GM23338 (cell line): ENCODE results near the gene NFS1. TPM values are rescaled to one million over a fixed set of nuclear protein-coding genes. Genes with fewer than 3 reads are reported as not detected.

Experiments
- ATAC-seq: fragments of 200-7000 bp; cut with Tn5 transposase; 3 replicates; pipeline ENCODE4 v1.9.1; 2020
- DNase-seq: peaks from one replicate; pipeline ENCODE4 v3.0.0-alpha.2; 2015; ENCODE audit warnings: low spot score
- H2AFZ ChIP-seq: fragments of 200-600 bp; sonication (generic); 2 replicates; pipeline ENCODE4 v1.8.0; 2016; ENCODE audit warnings: antibody characterized with exemption, mild to moderate bottlenecking, moderate library complexity
- H3F3A ChIP-seq: fragments of 200-600 bp; sonication (generic); replicated peaks from 2 replicates; pipeline ENCODE4 v1.8.0; 2017; ENCODE audit warnings: antibody characterized with exemption, mixed run types, low read depth
- H3K27ac ChIP-seq: fragments of 200-600 bp; sonication (generic); 2 replicates; pipeline ENCODE4 v1.6.1; 2016; ENCODE audit warnings: low read depth
- H3K27me3 ChIP-seq: fragments of 200-600 bp; sonication (generic); 2 replicates; pipeline ENCODE4 v1.8.0; 2016; ENCODE audit warnings: mild to moderate bottlenecking, mixed run types, moderate library complexity; ENCODE audit not compliant: insufficient read depth
- H3K36me3 ChIP-seq: fragments of 200-600 bp; sonication (generic); 2 replicates; pipeline ENCODE4 v1.8.0; 2016; ENCODE audit warnings: mild to moderate bottlenecking; ENCODE audit not compliant: insufficient read depth
- H3K4me1 ChIP-seq: fragments of 200-600 bp; sonication (generic); 2 replicates; pipeline ENCODE4 v1.8.0; 2016; ENCODE audit warnings: mild to moderate bottlenecking, moderate library complexity; ENCODE audit not compliant: insufficient read depth
- H3K4me2 ChIP-seq: fragments of 200-600 bp; sonication (generic); 2 replicates; pipeline ENCODE4 v1.7.1; 2017; ENCODE audit warnings: mixed run types
- H3K4me3 ChIP-seq: fragments of 200-600 bp; sonication (generic); 2 replicates; pipeline ENCODE4 v1.6.1; 2016; ENCODE audit warnings: mixed run types
- H3K79me2 ChIP-seq: fragments of 200-600 bp; sonication (generic); replicated peaks from 2 replicates; pipeline ENCODE4 v1.8.0; 2017; ENCODE audit warnings: mild to moderate bottlenecking; ENCODE audit not compliant: insufficient read depth
- H3K9me2 ChIP-seq: fragments of 200-600 bp; sonication (generic); 2 replicates; pipeline ENCODE4 v1.8.0; 2017; ENCODE audit not compliant: insufficient read depth
- H4K20me1 ChIP-seq: fragments of 200-600 bp; sonication (generic); replicated peaks from 2 replicates; pipeline ENCODE4 v1.8.0; 2017; ENCODE audit warnings: mild to moderate bottlenecking; ENCODE audit not compliant: insufficient read depth
- H3K27ac Mint-ChIP-seq: 2 replicates; pipeline ENCODE4 v1.8.0; 2020; ENCODE audit warnings: inconsistent platforms, mild to moderate bottlenecking, moderate library complexity, mixed read lengths
- H3K27me3 Mint-ChIP-seq: 3 replicates; pipeline ENCODE4 v1.8.0; 2022; ENCODE audit warnings: low read depth, mild to moderate bottlenecking, moderate library complexity, mixed read lengths, inconsistent platforms; ENCODE audit not compliant: insufficient read depth, poor library complexity
- H3K36me3 Mint-ChIP-seq: 3 replicates; pipeline ENCODE4 v1.8.0; 2021; ENCODE audit warnings: low read depth, mild to moderate bottlenecking, inconsistent platforms, moderate library complexity, mixed read lengths
- H3K4me1 Mint-ChIP-seq: 3 replicates; pipeline ENCODE4 v1.8.0; 2020; ENCODE audit warnings: mild to moderate bottlenecking, inconsistent platforms, mixed read lengths
- H3K4me3 Mint-ChIP-seq: 3 replicates; pipeline ENCODE4 v1.8.0; 2021; ENCODE audit warnings: moderate library complexity, mild to moderate bottlenecking, inconsistent platforms, mixed read lengths
- H3K9me3 Mint-ChIP-seq: 3 replicates; pipeline ENCODE4 v1.8.0; 2020; ENCODE audit warnings: moderate library complexity, mild to moderate bottlenecking, inconsistent platforms, mixed read lengths
- CREB1 ChIP-seq: fragments of 250-450 bp; sonication (Bioruptor Pico); IDR thresholded peaks from 2 replicates; pipeline ENCODE4 v1.5.0; 2020; ENCODE audit warnings: low read depth, mild to moderate bottlenecking, moderate library complexity
- EZH2 ChIP-seq: fragments of 200-600 bp; sonication (generic); IDR thresholded peaks from one replicate; pipeline ENCODE4 v1.8.0; 2017; ENCODE audit warnings: antibody characterized with exemption, mild to moderate bottlenecking, low read depth; ENCODE audit not compliant: unreplicated experiment
- EZH2phosphoT487 ChIP-seq: fragments of 200-600 bp; sonication (generic); IDR thresholded peaks from one replicate; pipeline ENCODE4 v1.8.1; 2018; ENCODE audit warnings: antibody characterized with exemption; ENCODE audit not compliant: unreplicated experiment
- JUNB ChIP-seq: IDR thresholded peaks from one replicate; pipeline ENCODE4 v1.6.1; 2016; ENCODE audit warnings: antibody characterized with exemption; ENCODE audit not compliant: unreplicated experiment
- NANOG ChIP-seq: IDR thresholded peaks from 2 replicates; pipeline ENCODE4 v1.6.1; 2016; ENCODE audit warnings: antibody characterized with exemption, borderline replicate concordance
- POLR2AphosphoS5 ChIP-seq: IDR thresholded peaks from 2 replicates; pipeline ENCODE4 v1.6.1; 2016; ENCODE audit warnings: antibody characterized with exemption, low read depth
- STAT1 ChIP-seq: IDR thresholded peaks from one replicate; pipeline ENCODE4 v1.6.1; 2016; ENCODE audit warnings: antibody characterized with exemption; ENCODE audit not compliant: unreplicated experiment
- ZNF114 ChIP-seq: fragments of 250-450 bp; sonication (Bioruptor Pico); IDR thresholded peaks from 2 replicates; pipeline ENCODE4 v1.5.0; 2020; ENCODE audit warnings: mild to moderate bottlenecking, moderate library complexity
- ZNF331 ChIP-seq: fragments of 250-450 bp; sonication (Bioruptor Pico); IDR thresholded peaks from 2 replicates; pipeline ENCODE4 v1.5.0; 2020; ENCODE audit warnings: low read depth, mild to moderate bottlenecking, moderate library complexity
- polyA plus RNA-seq: library from polyadenylated mRNA; unstranded; fragments of >200 nt; fragmentation: Nextera tagmentation; extraction: Ambion mirVana; gene quantifications from 2 replicates; pipeline ENCODE4 v1.2.1, GENCODE V29; 2016
- total RNA-seq: library from RNA; depleted of rRNA; stranded (reverse); fragments of >200 nt; shearing (Covaris generic); gene quantifications from 2 replicates; pipeline ENCODE4 v1.2.3, GENCODE V29; 2014
- TF ChIP-seq, protein P1 (sequence below): fragments of 250-450 bp; sonication (Bioruptor Pico); IDR thresholded peaks from 2 replicates; pipeline ENCODE4 v1.5.0; 2020; ENCODE audit warnings: mild to moderate bottlenecking, moderate library complexity
- TF ChIP-seq, protein P2 (sequence below), 2 experiments: fragments of 200-600 bp in 1 of 2; sonication (generic) in 1 of 2; conservative IDR thresholded peaks; 2 replicates each; pipeline versions ENCODE4 v1.5.1 to v1.6.1; 2016 to 2017; ENCODE audit warnings: antibody characterized with exemption in 2 of 2, low read depth in 2 of 2, mild to moderate bottlenecking in 2 of 2, moderate library complexity in 1 of 2
- TF ChIP-seq, protein P3 (sequence below): IDR thresholded peaks from 2 replicates; pipeline ENCODE4 v1.6.1; 2016; ENCODE audit warnings: antibody characterized with exemption
- TF ChIP-seq, protein P4 (sequence below): IDR thresholded peaks from one replicate; pipeline ENCODE4 v1.6.1; 2018; ENCODE audit warnings: antibody characterized with exemption; ENCODE audit not compliant: unreplicated experiment

The NFS1 gene
- total and polyA plus RNA-seq, 2 experiments from 2014 or later = 22.8 to 35.7 TPM

DNA sequence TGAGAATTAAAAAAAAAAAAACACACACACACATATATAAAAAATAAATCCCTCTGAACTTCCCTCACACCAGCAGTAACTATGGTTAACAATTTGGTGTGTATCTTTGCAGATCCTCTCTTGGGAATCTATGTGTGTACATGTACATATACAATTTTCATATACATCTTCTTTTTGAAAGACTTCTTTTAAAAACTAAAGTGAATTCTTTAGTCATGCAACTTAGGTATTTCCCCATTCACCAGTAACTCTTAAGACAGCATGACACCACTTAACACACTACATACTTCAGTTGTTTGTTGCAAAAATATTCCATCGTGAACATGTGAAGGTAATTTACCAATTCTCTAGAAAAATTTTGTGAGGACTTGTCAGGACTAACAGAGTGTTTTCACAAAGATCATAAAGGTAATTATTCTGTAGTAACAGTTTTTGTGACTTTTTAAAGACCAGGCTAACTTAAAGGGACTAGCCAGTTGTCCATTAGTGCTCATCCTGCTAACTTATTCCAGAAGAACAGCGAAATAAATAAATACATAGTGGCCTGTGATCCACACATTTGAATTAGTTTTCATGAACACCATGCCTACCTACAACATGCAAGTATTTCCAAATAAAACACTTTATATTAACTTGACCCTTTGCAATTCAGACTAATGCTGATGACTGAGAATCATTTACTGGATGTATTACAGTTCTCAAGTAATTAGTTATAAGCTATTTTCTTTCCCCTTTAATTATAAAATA, 30.9 kb upstream of the NFS1 start:
- H3K4me1 Mint-ChIP-seq = no peaks in the 10 kb centered on the region; the same call in 1 of the 3 replicates
- Histone ChIP-seq H3K27ac (no peak overlapping the region), H3K79me2 (peaks cover 100% of the 10 kb centered on the region), H2AFZ (no peak overlapping the region), H3K36me3 (peaks cover 100% of the 10 kb centered on the region), H3K9me2 (no peaks in the 10 kb centered on the region), H3K4me2 (no peak overlapping the region), H3K4me3 (no peak overlapping the region), H4K20me1 (peaks cover 72% of the 10 kb centered on the region), H3K4me1 (no peaks in the 10 kb centered on the region), H3F3A (peaks cover 13% of the 10 kb centered on the region), H3K27me3 (no peaks in the 10 kb centered on the region)
- TF ChIP-seq, protein P1, sequence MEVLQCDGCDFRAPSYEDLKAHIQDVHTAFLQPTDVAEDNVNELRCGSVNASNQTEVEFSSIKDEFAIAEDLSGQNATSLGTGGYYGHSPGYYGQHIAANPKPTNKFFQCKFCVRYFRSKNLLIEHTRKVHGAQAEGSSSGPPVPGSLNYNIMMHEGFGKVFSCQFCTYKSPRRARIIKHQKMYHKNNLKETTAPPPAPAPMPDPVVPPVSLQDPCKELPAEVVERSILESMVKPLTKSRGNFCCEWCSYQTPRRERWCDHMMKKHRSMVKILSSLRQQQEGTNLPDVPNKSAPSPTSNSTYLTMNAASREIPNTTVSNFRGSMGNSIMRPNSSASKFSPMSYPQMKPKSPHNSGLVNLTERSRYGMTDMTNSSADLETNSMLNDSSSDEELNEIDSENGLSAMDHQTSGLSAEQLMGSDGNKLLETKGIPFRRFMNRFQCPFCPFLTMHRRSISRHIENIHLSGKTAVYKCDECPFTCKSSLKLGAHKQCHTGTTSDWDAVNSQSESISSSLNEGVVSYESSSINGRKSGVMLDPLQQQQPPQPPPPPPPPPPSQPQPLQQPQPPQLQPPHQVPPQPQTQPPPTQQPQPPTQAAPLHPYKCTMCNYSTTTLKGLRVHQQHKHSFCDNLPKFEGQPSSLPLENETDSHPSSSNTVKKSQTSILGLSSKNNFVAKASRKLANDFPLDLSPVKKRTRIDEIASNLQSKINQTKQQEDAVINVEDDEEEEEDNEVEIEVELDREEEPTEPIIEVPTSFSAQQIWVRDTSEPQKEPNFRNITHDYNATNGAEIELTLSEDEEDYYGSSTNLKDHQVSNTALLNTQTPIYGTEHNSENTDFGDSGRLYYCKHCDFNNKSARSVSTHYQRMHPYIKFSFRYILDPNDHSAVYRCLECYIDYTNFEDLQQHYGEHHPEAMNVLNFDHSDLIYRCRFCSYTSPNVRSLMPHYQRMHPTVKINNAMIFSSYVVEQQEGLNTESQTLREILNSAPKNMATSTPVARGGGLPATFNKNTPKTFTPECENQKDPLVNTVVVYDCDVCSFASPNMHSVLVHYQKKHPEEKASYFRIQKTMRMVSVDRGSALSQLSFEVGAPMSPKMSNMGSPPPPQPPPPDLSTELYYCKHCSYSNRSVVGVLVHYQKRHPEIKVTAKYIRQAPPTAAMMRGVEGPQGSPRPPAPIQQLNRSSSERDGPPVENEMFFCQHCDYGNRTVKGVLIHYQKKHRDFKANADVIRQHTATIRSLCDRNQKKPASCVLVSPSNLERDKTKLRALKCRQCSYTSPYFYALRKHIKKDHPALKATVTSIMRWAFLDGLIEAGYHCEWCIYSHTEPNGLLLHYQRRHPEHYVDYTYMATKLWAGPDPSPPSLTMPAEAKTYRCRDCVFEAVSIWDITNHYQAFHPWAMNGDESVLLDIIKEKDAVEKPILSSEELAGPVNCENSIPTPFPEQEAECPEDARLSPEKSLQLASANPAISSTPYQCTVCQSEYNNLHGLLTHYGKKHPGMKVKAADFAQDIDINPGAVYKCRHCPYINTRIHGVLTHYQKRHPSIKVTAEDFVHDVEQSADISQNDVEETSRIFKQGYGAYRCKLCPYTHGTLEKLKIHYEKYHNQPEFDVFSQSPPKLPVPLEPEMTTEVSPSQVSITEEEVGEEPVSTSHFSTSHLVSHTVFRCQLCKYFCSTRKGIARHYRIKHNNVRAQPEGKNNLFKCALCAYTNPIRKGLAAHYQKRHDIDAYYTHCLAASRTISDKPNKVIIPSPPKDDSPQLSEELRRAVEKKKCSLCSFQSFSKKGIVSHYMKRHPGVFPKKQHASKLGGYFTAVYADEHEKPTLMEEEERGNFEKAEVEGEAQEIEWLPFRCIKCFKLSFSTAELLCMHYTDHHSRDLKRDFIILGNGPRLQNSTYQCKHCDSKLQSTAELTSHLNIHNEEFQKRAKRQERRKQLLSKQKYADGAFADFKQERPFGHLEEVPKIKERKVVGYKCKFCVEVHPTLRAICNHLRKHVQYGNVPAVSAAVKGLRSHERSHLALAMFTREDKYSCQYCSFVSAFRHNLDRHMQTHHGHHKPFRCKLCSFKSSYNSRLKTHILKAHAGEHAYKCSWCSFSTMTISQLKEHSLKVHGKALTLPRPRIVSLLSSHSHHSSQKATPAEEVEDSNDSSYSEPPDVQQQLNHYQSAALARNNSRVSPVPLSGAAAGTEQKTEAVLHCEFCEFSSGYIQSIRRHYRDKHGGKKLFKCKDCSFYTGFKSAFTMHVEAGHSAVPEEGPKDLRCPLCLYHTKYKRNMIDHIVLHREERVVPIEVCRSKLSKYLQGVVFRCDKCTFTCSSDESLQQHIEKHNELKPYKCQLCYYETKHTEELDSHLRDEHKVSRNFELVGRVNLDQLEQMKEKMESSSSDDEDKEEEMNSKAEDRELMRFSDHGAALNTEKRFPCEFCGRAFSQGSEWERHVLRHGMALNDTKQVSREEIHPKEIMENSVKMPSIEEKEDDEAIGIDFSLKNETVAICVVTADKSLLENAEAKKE = no peak
- TF ChIP-seq JUNB = no peak
- no peak for TF ChIP-seq ZNF114
- TF ChIP-seq, protein P2, sequence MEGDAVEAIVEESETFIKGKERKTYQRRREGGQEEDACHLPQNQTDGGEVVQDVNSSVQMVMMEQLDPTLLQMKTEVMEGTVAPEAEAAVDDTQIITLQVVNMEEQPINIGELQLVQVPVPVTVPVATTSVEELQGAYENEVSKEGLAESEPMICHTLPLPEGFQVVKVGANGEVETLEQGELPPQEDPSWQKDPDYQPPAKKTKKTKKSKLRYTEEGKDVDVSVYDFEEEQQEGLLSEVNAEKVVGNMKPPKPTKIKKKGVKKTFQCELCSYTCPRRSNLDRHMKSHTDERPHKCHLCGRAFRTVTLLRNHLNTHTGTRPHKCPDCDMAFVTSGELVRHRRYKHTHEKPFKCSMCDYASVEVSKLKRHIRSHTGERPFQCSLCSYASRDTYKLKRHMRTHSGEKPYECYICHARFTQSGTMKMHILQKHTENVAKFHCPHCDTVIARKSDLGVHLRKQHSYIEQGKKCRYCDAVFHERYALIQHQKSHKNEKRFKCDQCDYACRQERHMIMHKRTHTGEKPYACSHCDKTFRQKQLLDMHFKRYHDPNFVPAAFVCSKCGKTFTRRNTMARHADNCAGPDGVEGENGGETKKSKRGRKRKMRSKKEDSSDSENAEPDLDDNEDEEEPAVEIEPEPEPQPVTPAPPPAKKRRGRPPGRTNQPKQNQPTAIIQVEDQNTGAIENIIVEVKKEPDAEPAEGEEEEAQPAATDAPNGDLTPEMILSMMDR (conservative IDR thresholded peaks at IDR 0.05; ENCODE audit: low read depth in 2 of 2) = no peak
- TF ChIP-seq, protein P3, sequence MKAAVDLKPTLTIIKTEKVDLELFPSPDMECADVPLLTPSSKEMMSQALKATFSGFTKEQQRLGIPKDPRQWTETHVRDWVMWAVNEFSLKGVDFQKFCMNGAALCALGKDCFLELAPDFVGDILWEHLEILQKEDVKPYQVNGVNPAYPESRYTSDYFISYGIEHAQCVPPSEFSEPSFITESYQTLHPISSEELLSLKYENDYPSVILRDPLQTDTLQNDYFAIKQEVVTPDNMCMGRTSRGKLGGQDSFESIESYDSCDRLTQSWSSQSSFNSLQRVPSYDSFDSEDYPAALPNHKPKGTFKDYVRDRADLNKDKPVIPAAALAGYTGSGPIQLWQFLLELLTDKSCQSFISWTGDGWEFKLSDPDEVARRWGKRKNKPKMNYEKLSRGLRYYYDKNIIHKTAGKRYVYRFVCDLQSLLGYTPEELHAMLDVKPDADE = no peak
- TF ChIP-seq, protein P4, sequence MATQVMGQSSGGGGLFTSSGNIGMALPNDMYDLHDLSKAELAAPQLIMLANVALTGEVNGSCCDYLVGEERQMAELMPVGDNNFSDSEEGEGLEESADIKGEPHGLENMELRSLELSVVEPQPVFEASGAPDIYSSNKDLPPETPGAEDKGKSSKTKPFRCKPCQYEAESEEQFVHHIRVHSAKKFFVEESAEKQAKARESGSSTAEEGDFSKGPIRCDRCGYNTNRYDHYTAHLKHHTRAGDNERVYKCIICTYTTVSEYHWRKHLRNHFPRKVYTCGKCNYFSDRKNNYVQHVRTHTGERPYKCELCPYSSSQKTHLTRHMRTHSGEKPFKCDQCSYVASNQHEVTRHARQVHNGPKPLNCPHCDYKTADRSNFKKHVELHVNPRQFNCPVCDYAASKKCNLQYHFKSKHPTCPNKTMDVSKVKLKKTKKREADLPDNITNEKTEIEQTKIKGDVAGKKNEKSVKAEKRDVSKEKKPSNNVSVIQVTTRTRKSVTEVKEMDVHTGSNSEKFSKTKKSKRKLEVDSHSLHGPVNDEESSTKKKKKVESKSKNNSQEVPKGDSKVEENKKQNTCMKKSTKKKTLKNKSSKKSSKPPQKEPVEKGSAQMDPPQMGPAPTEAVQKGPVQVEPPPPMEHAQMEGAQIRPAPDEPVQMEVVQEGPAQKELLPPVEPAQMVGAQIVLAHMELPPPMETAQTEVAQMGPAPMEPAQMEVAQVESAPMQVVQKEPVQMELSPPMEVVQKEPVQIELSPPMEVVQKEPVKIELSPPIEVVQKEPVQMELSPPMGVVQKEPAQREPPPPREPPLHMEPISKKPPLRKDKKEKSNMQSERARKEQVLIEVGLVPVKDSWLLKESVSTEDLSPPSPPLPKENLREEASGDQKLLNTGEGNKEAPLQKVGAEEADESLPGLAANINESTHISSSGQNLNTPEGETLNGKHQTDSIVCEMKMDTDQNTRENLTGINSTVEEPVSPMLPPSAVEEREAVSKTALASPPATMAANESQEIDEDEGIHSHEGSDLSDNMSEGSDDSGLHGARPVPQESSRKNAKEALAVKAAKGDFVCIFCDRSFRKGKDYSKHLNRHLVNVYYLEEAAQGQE = no peak
- no peak for TF ChIP-seq EZH2
- TF ChIP-seq POLR2AphosphoS5 = no peak
- TF ChIP-seq EZH2phosphoT487 = no peak
- TF ChIP-seq ZNF331 (CRISPR knock-in tag) = no peak
- no peak for TF ChIP-seq NANOG
- no peak for TF ChIP-seq CREB1 (CRISPR knock-in tag)
- no peak for TF ChIP-seq STAT1
- no peak overlapping the region for H3K4me3 Mint-ChIP-seq
- H3K27ac Mint-ChIP-seq = no peak overlapping the region
- H3K27me3 Mint-ChIP-seq = peaks cover 12% of the 10 kb centered on the region
- ATAC-seq = no peak
- DNase-seq = no peak
- H3K9me3 Mint-ChIP-seq = no peaks in the 10 kb centered on the region; the same call in 2 of the 3 replicates
- H3K36me3 Mint-ChIP-seq = peaks cover 98% of the 10 kb centered on the region
